ENCODE results near the gene STX18. TPM values are rescaled to one million over a fixed set of nuclear protein-coding genes. Genes with fewer than 3 reads are reported as not detected.

STX18 gene
- total RNA-seq, 6 donors from 2014 or later: 23.7 to 48.1 (median 29.2) TPM

DNA sequence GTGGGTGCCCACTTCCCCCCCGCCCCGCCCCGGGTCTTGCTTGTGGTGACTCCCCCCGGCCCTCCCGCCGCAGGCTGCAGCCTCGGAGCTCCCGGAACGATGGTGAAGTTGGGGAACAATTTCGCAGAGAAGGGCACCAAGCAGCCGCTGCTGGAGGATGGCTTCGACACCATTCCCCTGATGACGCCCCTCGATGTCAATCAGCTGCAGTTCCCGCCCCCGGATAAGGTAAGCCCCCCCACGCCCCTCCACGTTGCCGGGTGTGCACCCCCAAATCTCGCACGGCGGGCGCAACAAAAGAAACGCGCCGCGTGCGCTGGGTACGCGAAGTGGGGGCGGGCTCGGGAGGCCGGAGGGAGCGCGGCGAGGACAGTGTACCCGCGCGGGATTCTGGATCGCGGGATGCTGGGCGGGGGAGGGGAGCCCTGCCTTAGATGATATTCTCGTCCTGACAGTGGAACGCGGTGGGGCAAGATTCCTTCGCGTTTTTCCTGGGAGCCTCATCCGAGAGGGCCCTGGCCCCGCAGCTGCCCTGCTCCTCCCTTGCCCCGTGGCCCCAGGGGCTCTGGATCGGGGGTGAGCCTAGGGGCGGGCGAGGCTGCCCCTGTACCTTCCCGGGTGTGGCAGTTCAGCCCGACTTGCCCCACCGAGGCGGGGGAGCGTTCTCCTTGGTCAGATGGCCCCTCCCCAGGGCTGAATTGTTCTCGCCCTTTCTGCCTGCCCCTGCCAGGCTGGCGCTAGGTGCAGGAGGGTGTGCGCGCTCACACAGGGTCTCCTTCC is 154.1 kb downstream of the STX18 start:
- whole genome bisulfite sequencing, 2 donors: 3 to 8% methylated on average over 5 to 29 of the region's 62 CpGs
- peak in 1 of 2 donors; percentile 66 for DNase-seq

DNA sequence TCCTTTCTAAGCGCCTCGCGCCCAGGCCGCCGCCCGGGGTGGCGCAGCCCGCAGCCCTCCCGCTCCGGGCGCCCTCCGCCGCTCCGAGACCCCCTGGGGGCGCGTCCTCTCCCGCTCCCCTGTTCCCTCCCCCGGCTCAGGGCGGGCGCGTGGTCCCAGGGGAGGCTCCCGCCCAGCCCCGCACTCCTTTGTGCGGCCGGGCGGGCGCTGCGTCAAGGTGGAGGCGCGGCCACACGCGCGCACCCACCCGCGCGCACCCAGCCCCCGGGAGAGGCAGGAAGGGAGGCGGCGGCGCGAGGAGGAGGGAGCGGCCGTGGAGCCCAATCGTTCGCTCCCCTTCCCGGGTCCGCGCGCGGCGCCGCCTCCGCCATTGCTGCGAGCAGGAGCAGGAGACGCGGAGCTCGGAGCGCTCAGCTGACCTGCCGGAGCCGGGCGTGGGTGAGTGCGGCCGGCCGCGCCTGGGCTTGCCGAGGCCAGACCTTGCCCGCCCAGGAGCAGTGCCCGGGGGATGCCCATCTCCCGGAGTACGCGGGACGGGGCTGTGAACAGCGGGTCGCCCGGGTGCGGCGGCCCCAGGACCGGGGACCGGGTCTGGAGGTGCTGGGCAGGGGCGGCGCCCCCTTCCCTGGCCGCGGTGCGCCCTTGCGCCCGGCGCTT is 155.0 kb downstream of the STX18 start, which contains the start of gene NSG1:
NSG1 (plus strand) TSS at position 367 of the 657 bp plus-strand sequence. CDS start 528 bp downstream, outside the sequence.
- DNase-seq (peak in 1 of 2 donors; percentile 88), ATAC-seq (ENCODE audit: low FRiP score in 2 of 2) (peak in 1 of 2 donors; percentile 36)
- Histone ChIP-seq H3K36me3 (no peaks in the 10 kb centered on the region), H3K27ac (no peak within 1 kb of the TSS), H3K9me3 (no peaks in the 10 kb centered on the region), H3K4me3 (peak within 1 kb of the TSS in 3 of 4 donors; percentile 38 to 54 (median 42)), H3K4me1 (peaks cover 25 to 35% (median 27%) of the 10 kb centered on the region in 4 donors), H3K27me3 (peaks cover 0 to 41% (median 16%) of the 10 kb centered on the region in 4 donors)
- WGBS, 2 donors: 0 to 1% methylated on average over 1 to 41 of the region's 87 CpGs
- TF ChIP-seq POLR2AphosphoS5 (IDR thresholded peaks at IDR 0.05) (no peak), EP300 (IDR thresholded peaks at IDR 0.05) (no peak), POLR2A (IDR thresholded peaks at IDR 0.05) (no peak)
- TF ChIP-seq, protein P1, sequence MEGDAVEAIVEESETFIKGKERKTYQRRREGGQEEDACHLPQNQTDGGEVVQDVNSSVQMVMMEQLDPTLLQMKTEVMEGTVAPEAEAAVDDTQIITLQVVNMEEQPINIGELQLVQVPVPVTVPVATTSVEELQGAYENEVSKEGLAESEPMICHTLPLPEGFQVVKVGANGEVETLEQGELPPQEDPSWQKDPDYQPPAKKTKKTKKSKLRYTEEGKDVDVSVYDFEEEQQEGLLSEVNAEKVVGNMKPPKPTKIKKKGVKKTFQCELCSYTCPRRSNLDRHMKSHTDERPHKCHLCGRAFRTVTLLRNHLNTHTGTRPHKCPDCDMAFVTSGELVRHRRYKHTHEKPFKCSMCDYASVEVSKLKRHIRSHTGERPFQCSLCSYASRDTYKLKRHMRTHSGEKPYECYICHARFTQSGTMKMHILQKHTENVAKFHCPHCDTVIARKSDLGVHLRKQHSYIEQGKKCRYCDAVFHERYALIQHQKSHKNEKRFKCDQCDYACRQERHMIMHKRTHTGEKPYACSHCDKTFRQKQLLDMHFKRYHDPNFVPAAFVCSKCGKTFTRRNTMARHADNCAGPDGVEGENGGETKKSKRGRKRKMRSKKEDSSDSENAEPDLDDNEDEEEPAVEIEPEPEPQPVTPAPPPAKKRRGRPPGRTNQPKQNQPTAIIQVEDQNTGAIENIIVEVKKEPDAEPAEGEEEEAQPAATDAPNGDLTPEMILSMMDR (IDR thresholded peaks at IDR 0.05): no peak

More for the DNA sequence above, 154.1 kb downstream of the STX18 start:
- H3K27me3 ChIP-seq: peaks cover 0 to 41% (median 16%) of the 10 kb centered on the region in 4 donors
- peaks cover 25 to 35% (median 27%) of the 10 kb centered on the region in 4 donors for H3K4me1 ChIP-seq
- TF ChIP-seq, protein P1 (IDR thresholded peaks at IDR 0.05): no peak
- no peak for TF ChIP-seq EP300 (IDR thresholded peaks at IDR 0.05)
- TF ChIP-seq POLR2A (IDR thresholded peaks at IDR 0.05): no peak
- TF ChIP-seq POLR2AphosphoS5 (IDR thresholded peaks at IDR 0.05): no peak
- no peaks in the 10 kb centered on the region for H3K36me3 ChIP-seq
- H3K27ac ChIP-seq: no peak overlapping the region
- peak overlapping the region in 3 of 4 donors; percentile 38 to 54 (median 42) for H3K4me3 ChIP-seq
- no peaks in the 10 kb centered on the region for H3K9me3 ChIP-seq
- ATAC-seq (ENCODE audit: low FRiP score in 2 of 2): no peak

DNA sequence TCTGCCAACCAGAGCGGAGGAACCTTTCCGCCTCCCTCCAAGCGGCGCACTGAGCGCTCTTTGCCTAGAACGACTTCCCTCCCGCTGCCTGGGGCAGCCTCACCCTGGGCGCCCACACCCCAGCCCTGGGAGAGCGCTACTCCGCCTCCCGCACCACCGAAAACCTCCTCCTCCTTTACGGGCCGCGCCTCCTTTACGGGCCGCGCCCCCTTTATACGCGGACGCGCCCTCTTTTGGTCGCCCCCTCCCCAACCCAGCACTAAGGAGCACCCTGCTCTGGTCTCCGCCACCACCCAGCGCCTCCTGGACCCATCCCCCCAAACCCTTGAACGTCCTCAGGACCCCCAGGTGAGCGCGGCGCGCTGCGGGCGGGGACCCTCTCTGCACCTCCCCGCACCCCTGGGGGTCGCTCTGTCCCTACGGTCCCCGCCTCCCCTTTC is 155.5 kb downstream of the STX18 start:
- Histone ChIP-seq H3K27me3 (peaks cover 0 to 41% (median 16%) of the 10 kb centered on the region in 4 donors), H3K4me1 (peaks cover 25 to 35% (median 27%) of the 10 kb centered on the region in 4 donors), H3K9me3 (no peaks in the 10 kb centered on the region), H3K4me3 (peak overlapping the region in 3 of 4 donors; percentile 38 to 54 (median 42)), H3K27ac (no peak overlapping the region), H3K36me3 (no peaks in the 10 kb centered on the region)
- no peak for ATAC-seq (ENCODE audit: low FRiP score in 2 of 2)
- TF ChIP-seq POLR2A (IDR thresholded peaks at IDR 0.05) (no peak), POLR2AphosphoS5 (IDR thresholded peaks at IDR 0.05) (no peak), EP300 (IDR thresholded peaks at IDR 0.05) (no peak)
- TF ChIP-seq, protein P1 (IDR thresholded peaks at IDR 0.05): no peak
- 2 to 4% methylated on average over 11 to 32 of the region's 36 CpGs for whole genome bisulfite sequencing, 2 donors
- peak in 1 of 2 donors; percentile 83 for DNase-seq

DNA sequence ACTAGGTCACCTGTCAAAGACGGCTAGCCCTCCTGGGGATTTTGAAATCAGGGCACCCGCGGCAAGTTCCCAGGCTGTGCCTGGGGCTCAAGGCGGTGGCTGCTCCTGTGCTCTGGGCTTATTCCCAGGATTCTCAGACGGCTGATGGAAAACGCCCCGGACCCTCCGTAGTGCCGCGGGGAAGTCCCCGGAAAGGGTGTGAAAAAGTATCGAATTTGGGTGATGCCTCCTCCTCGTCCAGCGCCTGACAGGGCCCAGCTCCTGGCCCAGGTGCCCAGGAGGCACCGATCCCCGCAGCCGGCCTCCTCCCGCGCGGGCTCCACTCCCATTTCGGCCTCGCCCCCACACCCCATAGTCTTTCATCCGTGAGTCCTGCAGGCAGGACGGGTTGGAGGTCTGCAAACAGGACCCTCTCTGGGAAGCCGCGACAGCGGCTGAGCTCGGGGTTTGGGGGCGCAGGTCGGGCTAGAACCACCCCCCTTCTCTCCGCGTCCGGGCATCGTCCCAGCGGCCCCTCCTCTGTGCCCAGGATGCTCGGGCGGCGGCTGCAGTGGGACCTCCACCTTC is 156.0 kb downstream of the STX18 start:
- no peak for TF ChIP-seq POLR2AphosphoS5 (IDR thresholded peaks at IDR 0.05)
- Histone ChIP-seq H3K4me3 (peak overlapping the region in 2 of 4 donors; percentile 38 to 54), H3K36me3 (no peaks in the 10 kb centered on the region), H3K4me1 (peaks cover 25 to 35% (median 27%) of the 10 kb centered on the region in 4 donors), H3K27ac (no peak overlapping the region), H3K9me3 (no peaks in the 10 kb centered on the region), H3K27me3 (peaks cover 0 to 41% (median 16%) of the 10 kb centered on the region in 4 donors)
- DNase-seq (peak in 1 of 2 donors; percentile 56), ATAC-seq (ENCODE audit: low FRiP score in 2 of 2) (no peak)
- 3% methylated on average over 23 of the region's 38 CpGs; no CpG with 5 or more reads in 1 of the 2 donors for WGBS, 2 donors

DNA sequence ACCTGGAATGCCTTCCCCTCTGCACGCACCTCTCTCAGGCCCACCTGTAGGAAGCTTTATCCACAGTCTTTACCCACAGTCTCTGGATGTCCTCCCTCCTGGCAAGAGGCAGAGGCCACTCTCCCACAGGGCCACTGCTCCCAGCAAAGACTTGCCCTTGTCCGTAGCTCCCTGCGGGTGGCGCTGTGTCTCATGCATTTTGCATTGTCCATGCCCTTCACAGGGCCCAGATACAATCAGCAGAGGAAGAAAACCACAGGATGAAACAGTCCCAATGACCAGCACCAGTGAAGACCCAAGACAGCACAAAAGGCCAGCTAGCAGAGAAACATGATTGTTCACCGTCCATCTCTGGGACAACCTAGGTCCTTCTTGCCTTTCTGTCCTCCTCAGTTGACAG is 157.0 kb downstream of the STX18 start:
- H3K9me3 ChIP-seq: no peaks in the 10 kb centered on the region
- no peak for DNase-seq
- no peaks in the 10 kb centered on the region for H3K36me3 ChIP-seq
- TF ChIP-seq, protein P1 (IDR thresholded peaks at IDR 0.05): no peak
- TF ChIP-seq EP300 (IDR thresholded peaks at IDR 0.05): no peak
- TF ChIP-seq POLR2A (IDR thresholded peaks at IDR 0.05): no peak
- no peak for TF ChIP-seq POLR2AphosphoS5 (IDR thresholded peaks at IDR 0.05)
- H3K27ac ChIP-seq: no peak overlapping the region
- H3K4me3 ChIP-seq: no peak overlapping the region
- whole genome bisulfite sequencing, 2 donors: 53 to 81% methylated on average over 3 to 5 of the region's 5 CpGs
- H3K4me1 ChIP-seq: peaks cover 25 to 35% (median 27%) of the 10 kb centered on the region in 4 donors
- no peak for ATAC-seq (ENCODE audit: low FRiP score in 2 of 2)
- peaks cover 0 to 41% (median 16%) of the 10 kb centered on the region in 4 donors for H3K27me3 ChIP-seq
